Karpas-422 (cell line): ENCODE results near the gene IL5. TPM values are rescaled to one million over a fixed set of nuclear protein-coding genes. Genes with fewer than 3 reads are reported as not detected.
A peak's percentile ranks its signal among the peaks of the same experiment; 100 is the strongest.
"Not testable (repeated sequence)": the region's sequence is repeated elsewhere in the genome, so short reads cannot be mapped to it uniquely, and the experiment has no call there.

ENCODE experiments used
- DNase-seq: peaks from one replicate; pipeline ENCODE4 v3.0.0-alpha.2; 2015
- H2AFZ ChIP-seq: fragments of 200-600 bp; sonication (generic); 2 replicates; pipeline ENCODE4 v1.6.1; 2014; ENCODE audit warnings: antibody characterized with exemption, low read length, mixed read lengths
- H3K27ac ChIP-seq: fragments of 200-600 bp; sonication (generic); 2 replicates; pipeline ENCODE4 v1.5.1; 2014; ENCODE audit warnings: mild to moderate bottlenecking, low read length, moderate library complexity
- H3K27me3 ChIP-seq: fragments of 200-600 bp; sonication (generic); 2 replicates; pipeline ENCODE4 v1.6.1; 2014; ENCODE audit warnings: low read length, mixed read lengths
- H3K36me3 ChIP-seq: fragments of 200-600 bp; sonication (generic); 2 replicates; pipeline ENCODE4 v1.6.1; 2014; ENCODE audit warnings: low read length, mixed read lengths; ENCODE audit not compliant: insufficient read depth
- H3K4me1 ChIP-seq: fragments of 200-600 bp; sonication (generic); 2 replicates; pipeline ENCODE4 v1.6.1; 2014; ENCODE audit warnings: mild to moderate bottlenecking, low read length, mixed read lengths
- H3K4me2 ChIP-seq: fragments of 200-600 bp; sonication (generic); 2 replicates; pipeline ENCODE4 v1.6.1; 2014; ENCODE audit warnings: low read length, low read depth, mild to moderate bottlenecking; ENCODE audit not compliant: poor library complexity, severe bottlenecking
- H3K4me3 ChIP-seq: fragments of 200-600 bp; sonication (generic); 2 replicates; pipeline ENCODE4 v1.5.1; 2014; ENCODE audit warnings: mild to moderate bottlenecking, antibody characterized with exemption, low read length, mixed read lengths
- H3K79me2 ChIP-seq: fragments of 200-600 bp; sonication (generic); 2 replicates; pipeline ENCODE4 v1.6.1; 2014; ENCODE audit warnings: mild to moderate bottlenecking, low read length, mixed read lengths
- H3K9ac ChIP-seq: fragments of 200-600 bp; sonication (generic); 2 replicates; pipeline ENCODE4 v1.6.0; 2014; ENCODE audit warnings: low read length
- H3K9me2 ChIP-seq: fragments of 200-600 bp; sonication (generic), shearing (Covaris generic); replicated peaks from 2 replicates; pipeline ENCODE4 v1.6.0; 2014; ENCODE audit warnings: mild to moderate bottlenecking, low read length, moderate library complexity; ENCODE audit not compliant: insufficient read depth
- H3K9me3 ChIP-seq: fragments of 300-700, 200-600 bp; sonication (generic); 2 replicates; pipeline ENCODE4 v1.6.1; 2014; ENCODE audit warnings: low read length, mixed read lengths
- H4K20me1 ChIP-seq: fragments of 200-600 bp; sonication (generic); 2 replicates; pipeline ENCODE4 v1.6.1; 2014; ENCODE audit warnings: mild to moderate bottlenecking, antibody characterized with exemption, low read length, low read depth; ENCODE audit not compliant: insufficient read depth
- total RNA-seq: library from RNA; depleted of rRNA; stranded (reverse); fragments of >200 nt; shearing (Covaris generic); gene quantifications from 2 replicates; pipeline ENCODE4 v1.2.3, GENCODE V29; 2014; ENCODE audit warnings: low replicate concordance

IL5 gene
- total RNA-seq, 1 experiment from 2014 or later: not detected

DNA sequence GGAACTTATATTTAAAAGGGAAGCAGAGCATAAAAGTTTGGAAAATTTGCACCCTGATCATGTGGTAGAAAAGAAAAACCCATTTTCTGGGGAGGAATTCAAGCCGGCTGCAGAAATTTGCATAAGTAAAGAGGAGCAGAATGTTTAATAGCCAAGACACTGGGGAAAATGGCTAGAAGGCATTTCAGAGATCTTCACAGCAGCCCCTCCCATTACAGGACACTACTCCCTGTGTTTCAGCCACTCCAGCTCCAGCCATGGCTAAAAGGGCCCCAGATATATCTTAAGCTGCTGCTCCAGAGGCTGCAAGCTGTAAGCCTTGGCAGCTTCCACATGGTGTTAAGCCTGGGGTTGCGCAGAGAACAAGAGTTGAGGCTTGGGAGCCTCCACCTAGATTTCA, 21.2 kb upstream of the IL5 start:
- H3K9me2 ChIP-seq, H2AFZ ChIP-seq, H3K9me3 ChIP-seq, H3K4me2 ChIP-seq, DNase-seq, H3K27me3 ChIP-seq, H3K4me3 ChIP-seq, H3K4me1 ChIP-seq, H3K9ac ChIP-seq, H4K20me1 ChIP-seq, H3K27ac ChIP-seq: not testable (repeated sequence)
- peaks cover 97% of the 10 kb centered on the region for H3K79me2 ChIP-seq
- peaks cover 80% of the 10 kb centered on the region for H3K36me3 ChIP-seq

- no peak for DNase-seq
- H2AFZ ChIP-seq: no peak overlapping the region
- H3K9me3 ChIP-seq: no peaks in the 10 kb centered on the region
- no peak overlapping the region for H3K4me3 ChIP-seq
- no peak overlapping the region for H3K9ac ChIP-seq
- H3K27me3 ChIP-seq: no peaks in the 10 kb centered on the region
- H3K9me2 ChIP-seq: no peaks in the 10 kb centered on the region
- no peak overlapping the region for H3K4me2 ChIP-seq
- H3K36me3 ChIP-seq: peaks cover 69% of the 10 kb centered on the region
- H3K27ac ChIP-seq: no peak overlapping the region
- peaks cover 97% of the 10 kb centered on the region for H3K79me2 ChIP-seq
- peaks cover 14% of the 10 kb centered on the region for H3K4me1 ChIP-seq
- H4K20me1 ChIP-seq: no peaks in the 10 kb centered on the region
Measured at GRCh38 chr5:132561601-132562000, 18.3 kb upstream of the IL5 start.

GRCh38 chr5:132559383-132560060, 16.2 kb upstream of the IL5 start:
- no peaks in the 10 kb centered on the region for H3K9me2 ChIP-seq
- no peak for DNase-seq
- H3K27ac ChIP-seq: no peak overlapping the region
- no peaks in the 10 kb centered on the region for H3K27me3 ChIP-seq
- H3K36me3 ChIP-seq: peaks cover 58% of the 10 kb centered on the region
- no peak overlapping the region for H2AFZ ChIP-seq
- H3K79me2 ChIP-seq: peaks cover 76% of the 10 kb centered on the region
- H3K4me3 ChIP-seq: no peak overlapping the region
- no peak overlapping the region for H3K9ac ChIP-seq
- H3K9me3 ChIP-seq: no peaks in the 10 kb centered on the region
- H3K4me2 ChIP-seq: peak overlapping the region; percentile 86
- peaks cover 20% of the 10 kb centered on the region for H3K4me1 ChIP-seq
- no peaks in the 10 kb centered on the region for H4K20me1 ChIP-seq

- peak overlapping the region; percentile 96 for H3K4me3 ChIP-seq
- peaks cover 57% of the 10 kb centered on the region for H3K79me2 ChIP-seq
- peak overlapping the region; percentile 86 for H3K4me2 ChIP-seq
- H3K9me2 ChIP-seq: no peaks in the 10 kb centered on the region
- DNase-seq: peak; percentile 84
- H3K9me3 ChIP-seq: no peaks in the 10 kb centered on the region
- H4K20me1 ChIP-seq: no peaks in the 10 kb centered on the region
- peaks cover 20% of the 10 kb centered on the region for H3K4me1 ChIP-seq
- no peaks in the 10 kb centered on the region for H3K27me3 ChIP-seq
- H2AFZ ChIP-seq: peak overlapping the region; percentile 83
- H3K27ac ChIP-seq: peak overlapping the region; percentile 74
- peak overlapping the region; percentile 100 for H3K9ac ChIP-seq
- H3K36me3 ChIP-seq: peaks cover 39% of the 10 kb centered on the region
Measured at GRCh38 chr5:132557478-132558172, 14.3 kb upstream of the IL5 start.

GRCh38 chr5:132556763-132557477, 13.6 kb upstream of the IL5 start, which contains the start of gene RAD50:
Gene RAD50 (plus strand): TSS chr5:132556977. CDS start chr5:132557325, 348 bp downstream.
- Histone ChIP-seq H3K27me3 (no peaks in the 10 kb centered on the region), H2AFZ (peak within 1 kb of the TSS; percentile 83), H3K9me3 (no peaks in the 10 kb centered on the region), H3K4me2 (peak within 1 kb of the TSS; percentile 86), H3K36me3 (peaks cover 32% of the 10 kb centered on the region), H3K79me2 (peaks cover 50% of the 10 kb centered on the region), H3K27ac (peak within 1 kb of the TSS; percentile 74), H3K9ac (peak within 1 kb of the TSS; percentile 100), H3K4me3 (peak within 1 kb of the TSS; percentile 96), H3K9me2 (no peaks in the 10 kb centered on the region), H3K4me1 (peaks cover 20% of the 10 kb centered on the region), H4K20me1 (no peaks in the 10 kb centered on the region)
- peak; percentile 99 for DNase-seq

DNA sequence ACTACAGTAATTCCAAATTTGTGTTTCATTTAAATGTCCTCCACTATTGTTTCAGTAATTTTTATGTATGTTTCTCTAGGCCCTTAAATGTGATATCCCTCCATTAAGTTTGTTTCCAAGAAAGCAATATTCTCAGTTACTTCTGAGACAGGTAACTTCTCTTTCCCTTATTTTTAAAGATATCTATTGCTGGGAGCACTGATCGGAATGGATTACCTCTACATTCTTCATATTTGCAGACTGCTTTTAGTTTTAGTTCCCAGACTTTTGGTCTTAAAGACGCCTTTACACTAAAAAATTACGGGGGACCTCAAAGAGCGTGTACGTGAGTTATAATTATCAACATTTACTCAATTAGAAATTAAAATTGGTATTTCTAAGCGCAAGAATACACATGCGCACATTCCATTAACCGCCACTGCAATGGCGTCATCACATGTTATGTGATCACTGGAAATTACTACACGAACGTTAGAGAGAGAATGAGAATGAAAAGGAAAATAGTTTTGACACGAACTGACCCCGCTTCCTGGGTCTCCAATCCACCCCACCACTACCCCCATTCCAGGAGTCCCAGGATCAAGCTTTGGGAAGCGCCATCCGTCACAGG, 12.9 kb upstream of the IL5 start:
- peak overlapping the region; percentile 100 for H3K9ac ChIP-seq
- H3K27ac ChIP-seq: peak overlapping the region; percentile 57
- peaks cover 25% of the 10 kb centered on the region for H3K36me3 ChIP-seq
- no peaks in the 10 kb centered on the region for H3K27me3 ChIP-seq
- peak overlapping the region; percentile 96 for H3K4me3 ChIP-seq
- peaks cover 20% of the 10 kb centered on the region for H3K4me1 ChIP-seq
- peak overlapping the region; percentile 65; the same call in 1 of the 2 replicates for H2AFZ ChIP-seq
- peaks cover 43% of the 10 kb centered on the region for H3K79me2 ChIP-seq
- peak; percentile 42 for DNase-seq
- H4K20me1 ChIP-seq: no peaks in the 10 kb centered on the region
- no peaks in the 10 kb centered on the region for H3K9me2 ChIP-seq
- H3K4me2 ChIP-seq: peak overlapping the region; percentile 86
- H3K9me3 ChIP-seq: no peaks in the 10 kb centered on the region

- no peaks in the 10 kb centered on the region for H3K79me2 ChIP-seq
- H4K20me1 ChIP-seq: no peaks in the 10 kb centered on the region
- H3K9me3 ChIP-seq: no peaks in the 10 kb centered on the region
- H3K4me1 ChIP-seq: no peaks in the 10 kb centered on the region
- no peak overlapping the region for H3K4me3 ChIP-seq
- DNase-seq: no peak
- H3K4me2 ChIP-seq: no peak overlapping the region
- no peaks in the 10 kb centered on the region for H3K27me3 ChIP-seq
- no peak overlapping the region for H3K27ac ChIP-seq
- H3K36me3 ChIP-seq: no peaks in the 10 kb centered on the region
- no peak overlapping the region for H3K9ac ChIP-seq
- no peaks in the 10 kb centered on the region for H3K9me2 ChIP-seq
- no peak overlapping the region for H2AFZ ChIP-seq
Measured at GRCh38 chr5:132549576-132549975, 6.3 kb upstream of the IL5 start.

DNA sequence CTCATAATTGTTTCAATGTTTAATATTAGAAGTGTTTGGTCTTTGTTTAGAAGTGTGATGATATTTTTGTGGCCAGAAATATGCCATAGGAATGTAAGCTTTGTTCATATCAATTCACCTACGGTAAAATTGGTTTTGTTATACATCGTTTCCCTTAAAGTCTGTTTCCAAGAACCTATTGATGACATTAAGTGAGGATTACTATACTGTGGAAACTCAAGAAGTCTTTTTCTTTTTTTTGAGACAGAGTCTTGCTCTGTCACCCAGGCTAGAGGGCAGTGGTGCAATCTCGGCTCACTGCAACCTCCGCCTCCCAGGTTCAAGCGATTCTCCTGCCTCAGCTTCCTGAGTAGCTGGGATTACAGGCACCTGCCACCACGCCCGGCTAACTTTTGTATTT, 5.5 kb upstream of the IL5 start:
- H4K20me1 ChIP-seq, H3K9ac ChIP-seq, DNase-seq, H2AFZ ChIP-seq, H3K4me1 ChIP-seq, H3K27ac ChIP-seq, H3K9me2 ChIP-seq, H3K9me3 ChIP-seq, H3K79me2 ChIP-seq, H3K4me2 ChIP-seq, H3K27me3 ChIP-seq, H3K36me3 ChIP-seq, H3K4me3 ChIP-seq: not testable (repeated sequence)
